IPS-NIHi7 (cell line): Measurements from ENCODE around the gene DSP.

Experiments used
- DNase-seq: peaks from one replicate; pipeline ENCODE4 v3.0.0; 2012; ENCODE audit warnings: mixed read lengths; ENCODE audit errors: extremely low spot score

The DSP gene, protein sequence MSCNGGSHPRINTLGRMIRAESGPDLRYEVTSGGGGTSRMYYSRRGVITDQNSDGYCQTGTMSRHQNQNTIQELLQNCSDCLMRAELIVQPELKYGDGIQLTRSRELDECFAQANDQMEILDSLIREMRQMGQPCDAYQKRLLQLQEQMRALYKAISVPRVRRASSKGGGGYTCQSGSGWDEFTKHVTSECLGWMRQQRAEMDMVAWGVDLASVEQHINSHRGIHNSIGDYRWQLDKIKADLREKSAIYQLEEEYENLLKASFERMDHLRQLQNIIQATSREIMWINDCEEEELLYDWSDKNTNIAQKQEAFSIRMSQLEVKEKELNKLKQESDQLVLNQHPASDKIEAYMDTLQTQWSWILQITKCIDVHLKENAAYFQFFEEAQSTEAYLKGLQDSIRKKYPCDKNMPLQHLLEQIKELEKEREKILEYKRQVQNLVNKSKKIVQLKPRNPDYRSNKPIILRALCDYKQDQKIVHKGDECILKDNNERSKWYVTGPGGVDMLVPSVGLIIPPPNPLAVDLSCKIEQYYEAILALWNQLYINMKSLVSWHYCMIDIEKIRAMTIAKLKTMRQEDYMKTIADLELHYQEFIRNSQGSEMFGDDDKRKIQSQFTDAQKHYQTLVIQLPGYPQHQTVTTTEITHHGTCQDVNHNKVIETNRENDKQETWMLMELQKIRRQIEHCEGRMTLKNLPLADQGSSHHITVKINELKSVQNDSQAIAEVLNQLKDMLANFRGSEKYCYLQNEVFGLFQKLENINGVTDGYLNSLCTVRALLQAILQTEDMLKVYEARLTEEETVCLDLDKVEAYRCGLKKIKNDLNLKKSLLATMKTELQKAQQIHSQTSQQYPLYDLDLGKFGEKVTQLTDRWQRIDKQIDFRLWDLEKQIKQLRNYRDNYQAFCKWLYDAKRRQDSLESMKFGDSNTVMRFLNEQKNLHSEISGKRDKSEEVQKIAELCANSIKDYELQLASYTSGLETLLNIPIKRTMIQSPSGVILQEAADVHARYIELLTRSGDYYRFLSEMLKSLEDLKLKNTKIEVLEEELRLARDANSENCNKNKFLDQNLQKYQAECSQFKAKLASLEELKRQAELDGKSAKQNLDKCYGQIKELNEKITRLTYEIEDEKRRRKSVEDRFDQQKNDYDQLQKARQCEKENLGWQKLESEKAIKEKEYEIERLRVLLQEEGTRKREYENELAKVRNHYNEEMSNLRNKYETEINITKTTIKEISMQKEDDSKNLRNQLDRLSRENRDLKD (N-terminal part only)

GRCh38 chr6:7541175-7542064 lies at the start of gene DSP:
Gene DSP, plus strand, starts transcription at chr6:7541671. Its CDS starts 245 bp downstream, at chr6:7541916.
- peak; percentile 77 for DNase-seq

DNA sequence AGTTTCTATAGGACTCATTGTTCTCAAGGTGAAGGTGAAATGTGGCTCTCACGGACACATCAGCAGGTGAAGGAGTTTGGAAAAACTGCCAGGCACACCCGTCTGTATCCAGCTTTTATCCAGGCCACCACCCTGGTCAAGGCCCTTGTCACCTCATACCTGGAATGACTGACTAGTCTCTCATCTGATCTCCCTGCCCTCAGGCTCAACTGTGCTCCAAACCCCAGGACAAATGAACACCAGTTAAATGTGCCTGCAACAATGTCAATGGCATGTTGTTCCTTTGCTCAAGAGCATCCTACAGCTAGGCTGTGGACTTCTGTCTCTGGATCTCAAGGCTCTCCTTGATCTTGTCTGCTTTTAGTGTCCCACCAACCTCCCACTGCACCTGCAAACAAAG lies 47.6 kb upstream of the DSP start:
- DNase-seq = no peak

GRCh38 chr6:7494638-7495037 lies 46.8 kb upstream of the DSP start:
- no peak for DNase-seq

DNA sequence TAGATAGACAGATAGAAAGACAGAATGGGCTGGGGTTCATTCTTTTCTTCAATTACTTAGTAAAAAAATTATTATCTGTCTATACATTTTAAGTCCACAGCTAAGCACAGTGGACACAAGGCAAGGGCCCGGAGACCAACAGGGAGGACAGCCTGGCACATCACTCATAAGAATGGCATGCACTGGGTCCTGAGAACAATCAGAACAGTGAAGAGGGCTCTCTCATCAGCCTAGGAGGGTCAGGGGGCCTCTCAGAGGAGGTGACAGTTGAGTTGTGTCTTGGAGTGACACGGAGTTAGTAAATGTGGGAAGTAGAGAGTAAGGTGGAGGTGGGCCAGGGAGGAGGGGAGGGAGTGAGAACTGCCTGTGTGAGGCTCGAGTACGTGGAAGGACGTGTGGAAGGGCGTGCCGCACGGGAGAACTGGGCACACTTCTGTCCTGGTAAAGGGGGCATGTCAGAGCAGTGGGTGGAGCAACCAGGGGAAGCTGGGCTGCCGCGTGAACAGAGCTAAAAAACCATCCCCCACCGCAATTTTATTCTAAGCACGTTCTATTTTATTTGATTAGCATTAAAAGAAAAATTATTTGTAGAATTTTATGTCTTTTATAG lies 45.1 kb upstream of the DSP start:
- DNase-seq = no peak

- DNase-seq = no peak
Measured at GRCh38 chr6:7500752-7501282, 40.7 kb upstream of the DSP start.

- DNase-seq = no peak
Measured at GRCh38 chr6:7502743-7503142, 38.7 kb upstream of the DSP start.

- no peak for DNase-seq
Measured at GRCh38 chr6:7504041-7504440, 37.4 kb upstream of the DSP start.

- DNase-seq = peak; percentile 83
Measured at GRCh38 chr6:7505189-7505699, 36.2 kb upstream of the DSP start.

GRCh38 chr6:7507600-7507999 lies 33.9 kb upstream of the DSP start:
- no peak for DNase-seq

DNA sequence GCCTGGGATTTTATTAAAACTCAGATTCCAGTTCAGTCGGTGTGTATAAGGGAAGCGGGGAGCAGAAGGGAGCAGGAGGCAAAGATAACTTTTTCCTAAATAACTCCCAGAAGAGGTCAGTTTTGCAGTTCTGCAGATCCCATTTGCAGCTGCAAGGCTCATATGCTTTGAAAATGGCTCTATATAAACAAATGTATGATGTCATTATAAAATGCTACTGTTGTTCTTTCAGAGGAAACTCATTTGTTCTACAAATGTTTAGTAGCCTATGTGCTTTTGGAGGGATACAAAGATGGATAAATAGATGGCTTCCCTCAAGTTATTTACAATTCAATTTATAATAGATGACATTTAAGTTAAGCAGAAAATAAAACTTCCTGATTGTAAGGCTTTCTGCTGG lies 29.2 kb upstream of the DSP start:
- DNase-seq = no peak

GRCh38 chr6:7513529-7513928 lies 27.9 kb upstream of the DSP start:
- no peak for DNase-seq

DNA sequence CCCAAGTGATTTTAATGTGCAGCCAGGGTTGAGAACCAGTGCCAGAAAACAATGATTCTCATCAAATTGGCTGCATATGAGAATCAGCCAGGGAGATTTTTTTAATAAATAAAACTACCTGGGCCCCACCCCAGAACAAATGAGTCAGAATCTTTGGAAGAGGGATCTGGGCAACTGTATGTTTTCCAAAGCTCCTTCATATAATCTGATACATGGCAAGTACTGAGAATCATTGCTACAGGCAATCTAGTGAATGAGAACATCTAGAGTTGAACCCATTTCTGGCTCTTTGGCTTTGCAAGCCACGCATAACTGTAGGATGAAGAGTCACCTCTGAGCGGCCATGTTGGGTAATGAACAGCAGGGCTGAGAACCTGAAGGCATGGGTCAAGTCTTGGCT lies 26.1 kb upstream of the DSP start:
- DNase-seq = no peak

DNA sequence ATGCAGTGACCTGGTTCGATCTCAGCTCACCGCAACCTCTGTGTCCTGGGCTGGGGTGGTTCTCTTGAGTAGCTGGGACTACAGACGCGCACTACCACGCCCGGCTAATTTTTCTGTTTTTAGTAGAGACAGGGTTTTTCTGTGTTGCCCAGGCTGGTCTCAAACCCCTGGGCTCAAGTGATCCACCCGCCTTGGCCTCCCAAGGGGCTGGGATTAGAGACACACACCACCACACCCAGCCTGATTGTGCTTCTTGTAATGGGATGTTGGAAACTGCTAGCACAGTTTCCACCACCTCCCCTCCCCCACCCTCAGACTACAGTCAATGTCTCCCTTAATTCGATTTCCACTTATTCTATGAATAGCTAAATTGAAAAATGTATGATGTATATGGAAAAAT lies 22.6 kb upstream of the DSP start:
- no peak for DNase-seq

DNA sequence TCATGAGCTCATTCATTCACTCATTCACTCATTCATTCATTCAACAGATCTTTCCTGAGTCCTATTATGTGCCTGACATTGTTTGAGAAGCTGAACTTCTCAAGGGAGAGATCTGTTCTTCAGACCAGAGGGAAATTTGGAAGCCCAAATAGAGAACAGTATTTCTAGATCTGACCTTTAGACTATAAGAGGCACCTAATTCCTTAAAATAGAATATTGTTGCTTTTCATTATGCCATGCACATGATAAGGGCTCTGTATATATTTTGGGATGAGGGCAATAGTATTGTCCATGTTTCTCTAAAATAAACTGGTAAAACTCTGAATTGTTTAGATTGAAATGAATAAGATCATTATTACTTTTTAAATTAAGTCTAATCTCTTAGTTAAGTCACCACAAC lies 18.6 kb upstream of the DSP start:
- DNase-seq = no peak

DNA sequence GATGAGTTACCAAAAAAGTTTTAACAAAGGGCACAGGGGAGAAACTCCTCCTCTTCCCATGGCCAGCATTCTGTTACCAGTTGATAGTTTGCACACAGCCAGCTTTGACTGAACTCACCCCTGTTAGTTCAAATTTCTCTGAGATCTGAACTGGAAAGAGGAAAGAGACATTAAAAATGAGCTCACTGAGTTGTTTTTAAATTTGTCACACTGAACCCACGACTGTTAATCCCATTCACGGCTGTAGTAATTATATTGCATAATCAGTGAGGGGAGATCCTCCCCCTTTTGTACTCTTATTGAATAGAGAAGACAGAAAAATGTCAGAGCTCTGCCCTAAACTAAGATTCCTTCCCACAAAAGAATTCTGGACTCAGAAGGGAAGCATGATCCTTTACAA lies 17.5 kb upstream of the DSP start:
- no peak for DNase-seq

DNA sequence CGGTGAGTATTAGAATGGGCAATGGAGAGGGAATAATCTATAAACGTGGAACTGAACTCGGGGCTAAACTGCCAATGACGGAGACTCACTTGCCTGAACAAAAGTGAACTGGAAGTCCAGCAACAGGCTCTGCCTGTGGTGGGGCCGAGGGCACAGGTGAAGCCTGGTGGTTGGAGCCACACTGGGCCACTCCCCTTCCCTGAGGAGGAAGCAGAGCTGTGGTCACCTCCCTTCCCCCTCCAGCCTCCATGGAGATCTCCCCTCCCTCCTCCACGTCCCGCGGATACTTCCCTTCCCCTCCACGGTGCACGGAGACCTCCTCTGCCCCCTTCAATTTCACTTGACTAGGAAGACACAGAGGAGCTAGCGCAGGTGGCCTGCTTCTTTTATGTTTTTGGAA lies 14.7 kb upstream of the DSP start:
- peak; percentile 36 for DNase-seq

GRCh38 chr6:7528565-7528964 lies 12.9 kb upstream of the DSP start:
- DNase-seq = no peak

GRCh38 chr6:7529141-7529540 lies 12.3 kb upstream of the DSP start:
- DNase-seq = no peak

DNA sequence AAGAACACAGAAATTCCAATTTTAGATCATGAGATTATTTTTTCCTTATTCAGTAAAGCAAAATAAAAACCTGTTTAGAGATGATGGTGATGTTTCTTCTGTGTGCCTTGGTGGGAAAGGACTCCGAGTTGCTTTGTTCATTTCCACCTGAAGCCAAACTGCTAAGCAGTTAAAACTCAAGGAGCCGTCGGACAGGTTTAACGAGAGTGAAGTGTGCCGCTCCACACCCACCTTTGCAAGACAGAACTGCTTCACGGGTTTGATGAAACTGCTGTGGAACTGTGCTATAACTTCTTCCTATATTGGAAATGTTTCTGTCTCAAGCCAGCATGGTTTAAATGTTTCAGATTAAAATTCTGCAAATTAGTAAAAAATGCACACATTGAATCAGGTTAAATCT lies 9.2 kb upstream of the DSP start:
- DNase-seq = no peak

GRCh38 chr6:7532821-7533220 lies 8.7 kb upstream of the DSP start:
- DNase-seq = peak; percentile 60
